Activated CD4-positive, CD25-positive, alpha-beta regulatory T cell treated with anti-CD3 and anti-CD28 coated beads, Interleukin-2, amount 50 U/mL, for 72 hours (primary cell): Measurements from ENCODE around the gene GCKR.

Source experiments
- DNase-seq: peaks from one replicate; pipeline ENCODE4 v3.0.0; 2021

The GCKR gene

GRCh38 chr2:27496357-27497287 lies at the start of gene GCKR:
Gene GCKR (plus strand): TSS chr2:27496839. CDS start chr2:27496905, 66 bp downstream.
- no peak for DNase-seq

- no peak for DNase-seq
Observed at GRCh38 chr2:27448381-27448780, 48.3 kb upstream of the GCKR start.

- no peak for DNase-seq
Observed at GRCh38 chr2:27451095-27451494, 45.5 kb upstream of the GCKR start.

GRCh38 chr2:27453968-27454367 lies 42.7 kb upstream of the GCKR start:
- DNase-seq = no peak

GRCh38 chr2:27461118-27461517 lies 35.5 kb upstream of the GCKR start:
- DNase-seq = no peak

- DNase-seq = no peak
Observed at GRCh38 chr2:27464443-27464842, 32.2 kb upstream of the GCKR start.

GRCh38 chr2:27471961-27472360 lies 24.7 kb upstream of the GCKR start:
- no peak for DNase-seq

GRCh38 chr2:27485496-27485895 lies 11.1 kb upstream of the GCKR start:
- DNase-seq = no peak

GRCh38 chr2:27489118-27489497 lies 7.5 kb upstream of the GCKR start:
- DNase-seq = no peak

GRCh38 chr2:27489498-27490397 lies 6.9 kb upstream of the GCKR start, which contains the start of gene IFT172:
Gene IFT172 (minus strand): TSS chr2:27489743. CDS start chr2:27489653, 90 bp downstream.
- peak; percentile 98 for DNase-seq

- no peak for DNase-seq
Observed at GRCh38 chr2:27492557-27492956, 4.1 kb upstream of the GCKR start.

- no peak for DNase-seq
Observed at GRCh38 chr2:27493948-27494283, 2.7 kb upstream of the GCKR start.

- no peak for DNase-seq
Observed at GRCh38 chr2:27494284-27494943, 2.2 kb upstream of the GCKR start.

GRCh38 chr2:27494944-27495554 lies 1.6 kb upstream of the GCKR start, which contains the start of gene FNDC4:
Gene FNDC4 (minus strand): TSS chr2:27495200. CDS start chr2:27494679, 521 bp downstream.
- no peak for DNase-seq

GRCh38 chr2:27495840-27496356 lies 741 bp upstream of the GCKR start:
- no peak for DNase-seq

- DNase-seq = no peak
Observed at GRCh38 chr2:27497288-27497627, 619 bp downstream of the GCKR start.

- DNase-seq = no peak
Observed at GRCh38 chr2:27498975-27499374, 2.3 kb downstream of the GCKR start.

GRCh38 chr2:27501042-27501441 lies 4.4 kb downstream of the GCKR start:
- DNase-seq = no peak

GRCh38 chr2:27502142-27502541 lies 5.5 kb downstream of the GCKR start:
- DNase-seq = no peak

GRCh38 chr2:27506587-27506986 lies 9.9 kb downstream of the GCKR start:
- DNase-seq = no peak

GRCh38 chr2:27507293-27507692 lies 10.7 kb downstream of the GCKR start:
- DNase-seq = no peak

- DNase-seq = no peak
Observed at GRCh38 chr2:27509326-27509725, 12.7 kb downstream of the GCKR start.
